Hepatic stellate cell (primary cell): ENCODE data around the gene TIMM29.
A peak's percentile ranks its signal among the peaks of the same experiment; 100 is the strongest.
"Not testable (repeated sequence)": the region's sequence is repeated elsewhere in the genome, so short reads cannot be mapped to it uniquely, and the experiment has no call there.

ENCODE experiments used
- DNase-seq: peaks from one replicate; pipeline ENCODE4 v3.0.0; 2011; ENCODE audit warnings: low spot score

TIMM29 gene

GRCh38 chr19:10912619-10913018 lies 16.0 kb upstream of the TIMM29 start:
- DNase-seq = no peak

- no peak for DNase-seq
Measured at GRCh38 chr19:10913716-10914340, 14.8 kb upstream of the TIMM29 start.

- peak; percentile 58 for DNase-seq
Measured at GRCh38 chr19:10915130-10916091, 13.2 kb upstream of the TIMM29 start.

GRCh38 chr19:10916602-10917001 lies 12.0 kb upstream of the TIMM29 start:
- DNase-seq = no peak

- no peak for DNase-seq
Measured at GRCh38 chr19:10918359-10918758, 10.3 kb upstream of the TIMM29 start.

- DNase-seq = no peak
Measured at GRCh38 chr19:10919352-10920287, 9.0 kb upstream of the TIMM29 start.

- DNase-seq = no peak
Measured at GRCh38 chr19:10920288-10920655, 8.3 kb upstream of the TIMM29 start.

- no peak for DNase-seq
Measured at GRCh38 chr19:10920781-10921180, 7.8 kb upstream of the TIMM29 start.

GRCh38 chr19:10921199-10921909 lies 7.3 kb upstream of the TIMM29 start:
- DNase-seq = no peak

GRCh38 chr19:10921910-10922637 lies 6.5 kb upstream of the TIMM29 start:
- no peak for DNase-seq

GRCh38 chr19:10922638-10923014 lies 6.0 kb upstream of the TIMM29 start:
- no peak for DNase-seq

GRCh38 chr19:10923260-10924112 lies 5.1 kb upstream of the TIMM29 start:
- DNase-seq = no peak

- no peak for DNase-seq
Measured at GRCh38 chr19:10924597-10924996, 4.0 kb upstream of the TIMM29 start.

GRCh38 chr19:10927730-10928562 lies 665 bp upstream of the TIMM29 start:
- DNase-seq = peak; percentile 54

GRCh38 chr19:10929402-10929794 lies 787 bp downstream of the TIMM29 start:
- no peak for DNase-seq

GRCh38 chr19:10935371-10936059 lies 6.9 kb downstream of the TIMM29 start:
- DNase-seq = no peak

- DNase-seq = peak; percentile 78
Measured at GRCh38 chr19:10936661-10937084, 8.1 kb downstream of the TIMM29 start.

GRCh38 chr19:10941649-10942048 lies 13.0 kb downstream of the TIMM29 start:
- DNase-seq = not testable (repeated sequence)
